HG03196 (cell line): ENCODE results near the gene RLN3.

Source experiments
- ATAC-seq: cut with Tn5 transposase; IDR thresholded peaks from one replicate; pipeline ENCODE4 v1.9.1; 2021; ENCODE audit not compliant: unreplicated experiment

Gene RLN3

DNA sequence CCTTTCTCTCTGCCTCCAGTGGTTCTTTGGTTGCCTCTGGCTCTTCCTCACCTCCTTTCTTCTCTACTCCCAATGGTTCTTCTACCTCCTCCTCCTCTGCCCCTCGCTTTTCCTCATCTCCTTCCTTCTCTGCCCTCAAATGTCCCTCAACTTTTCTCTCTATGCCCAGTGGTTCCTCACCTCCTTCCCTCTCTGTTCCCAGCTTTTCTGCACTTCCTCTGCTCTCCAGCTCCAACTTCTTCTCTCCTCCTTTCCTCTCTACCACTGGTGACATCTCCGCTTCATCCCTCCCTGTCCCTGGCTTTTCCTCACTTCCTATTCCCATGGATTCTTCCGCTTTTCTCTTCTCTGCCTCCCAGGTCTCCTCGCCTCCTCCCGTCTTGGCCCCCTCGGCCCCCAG, 26.2 kb downstream of the RLN3 start:
- no peak for ATAC-seq

DNA sequence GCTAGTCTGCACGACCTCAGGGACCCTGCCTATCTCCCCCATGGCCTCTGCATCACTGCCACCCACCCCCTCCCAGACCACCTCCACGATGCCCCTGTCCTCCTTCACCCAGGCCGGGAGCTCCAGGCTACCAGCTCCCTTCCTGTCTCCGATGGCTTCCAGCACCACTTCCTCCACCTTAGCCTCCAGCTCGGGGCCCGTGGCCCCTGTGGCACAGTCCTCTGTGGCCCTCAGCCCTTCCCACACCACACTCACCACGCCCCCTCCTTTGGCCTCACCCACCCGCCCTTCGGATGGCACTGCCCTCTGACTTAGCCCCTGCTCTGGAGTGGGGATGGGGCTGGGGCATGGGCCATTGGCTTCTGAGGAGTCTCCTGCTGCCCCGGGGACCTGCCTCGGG, 26.8 kb downstream of the RLN3 start:
- no peak for ATAC-seq

DNA sequence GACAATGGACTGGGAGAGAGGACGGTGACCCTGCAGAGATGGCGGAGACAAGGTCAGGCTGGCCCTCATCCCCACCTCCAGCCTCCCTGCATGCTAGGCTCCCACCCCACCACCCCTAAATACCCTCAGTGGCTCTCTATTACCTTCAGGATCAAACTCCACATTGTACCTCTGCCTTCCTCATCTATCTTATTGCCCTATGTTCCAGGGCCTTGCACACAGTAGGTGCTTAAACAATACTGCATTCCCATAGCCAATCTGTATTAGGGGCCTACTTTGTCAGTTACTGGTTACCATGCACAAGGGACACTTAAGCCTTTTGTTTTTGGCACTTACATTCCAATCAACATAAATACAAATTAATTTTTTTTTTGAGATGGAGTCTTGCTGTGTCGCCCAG, 27.4 kb downstream of the RLN3 start:
- no peak for ATAC-seq

DNA sequence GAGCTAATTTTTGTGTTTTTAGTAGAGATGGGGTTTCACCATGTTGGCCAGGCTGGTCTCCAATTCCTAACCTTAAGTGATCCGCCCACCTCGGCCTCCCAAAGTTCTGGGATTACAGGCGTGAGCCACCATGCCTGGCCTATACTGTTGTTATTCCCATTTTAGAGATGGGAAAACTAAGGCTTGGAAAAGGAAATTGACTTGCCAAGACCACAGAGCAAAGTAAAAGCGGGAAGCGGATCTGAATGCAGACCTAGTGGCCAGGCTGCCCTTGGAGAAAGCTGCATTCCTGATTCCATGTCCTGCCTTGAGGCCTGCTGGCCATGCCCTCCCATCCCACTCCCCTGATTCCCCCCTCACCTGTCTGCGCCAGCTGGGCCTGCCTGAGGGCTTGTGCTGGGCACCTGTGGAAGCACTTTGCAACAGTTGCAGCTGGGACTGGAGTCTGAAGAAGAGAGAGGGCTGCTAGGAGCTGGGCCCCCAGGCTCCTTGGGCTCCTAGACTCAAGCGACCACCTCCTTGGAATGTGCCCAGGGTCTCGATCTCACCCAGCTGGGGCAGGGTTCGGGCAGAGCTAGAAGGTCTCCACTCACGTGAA, 28.2 kb downstream of the RLN3 start:
- no peak for ATAC-seq

DNA sequence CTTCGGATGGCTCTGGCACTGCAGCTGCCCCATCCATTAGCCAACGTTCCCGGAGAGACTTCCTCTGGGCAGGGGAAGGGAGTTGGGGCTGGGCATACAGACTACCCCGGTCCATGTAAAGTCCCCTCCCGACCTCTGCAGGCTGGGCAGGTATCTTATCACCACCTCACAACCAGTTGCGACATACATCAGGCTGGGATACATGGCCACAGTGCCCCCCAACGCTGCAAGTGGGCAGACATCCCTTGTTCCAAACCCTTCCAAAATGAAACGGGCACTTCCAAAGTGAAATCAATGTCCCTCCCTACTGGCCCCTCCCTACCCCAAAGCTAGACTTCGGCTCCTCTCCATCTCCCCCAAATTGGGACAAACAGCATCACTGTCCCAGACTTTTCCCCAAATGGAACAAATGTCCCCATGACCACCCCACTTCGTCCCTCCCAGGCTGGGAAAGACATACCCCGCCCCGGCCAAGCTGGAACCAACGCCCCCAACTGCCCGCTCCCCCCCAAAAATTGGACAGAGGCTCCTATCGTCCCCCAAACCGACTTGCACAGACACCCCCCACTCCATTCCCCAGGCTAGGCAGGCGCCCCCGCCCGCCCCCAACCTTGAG, 28.9 kb downstream of the RLN3 start:
- ATAC-seq, result no peak

DNA sequence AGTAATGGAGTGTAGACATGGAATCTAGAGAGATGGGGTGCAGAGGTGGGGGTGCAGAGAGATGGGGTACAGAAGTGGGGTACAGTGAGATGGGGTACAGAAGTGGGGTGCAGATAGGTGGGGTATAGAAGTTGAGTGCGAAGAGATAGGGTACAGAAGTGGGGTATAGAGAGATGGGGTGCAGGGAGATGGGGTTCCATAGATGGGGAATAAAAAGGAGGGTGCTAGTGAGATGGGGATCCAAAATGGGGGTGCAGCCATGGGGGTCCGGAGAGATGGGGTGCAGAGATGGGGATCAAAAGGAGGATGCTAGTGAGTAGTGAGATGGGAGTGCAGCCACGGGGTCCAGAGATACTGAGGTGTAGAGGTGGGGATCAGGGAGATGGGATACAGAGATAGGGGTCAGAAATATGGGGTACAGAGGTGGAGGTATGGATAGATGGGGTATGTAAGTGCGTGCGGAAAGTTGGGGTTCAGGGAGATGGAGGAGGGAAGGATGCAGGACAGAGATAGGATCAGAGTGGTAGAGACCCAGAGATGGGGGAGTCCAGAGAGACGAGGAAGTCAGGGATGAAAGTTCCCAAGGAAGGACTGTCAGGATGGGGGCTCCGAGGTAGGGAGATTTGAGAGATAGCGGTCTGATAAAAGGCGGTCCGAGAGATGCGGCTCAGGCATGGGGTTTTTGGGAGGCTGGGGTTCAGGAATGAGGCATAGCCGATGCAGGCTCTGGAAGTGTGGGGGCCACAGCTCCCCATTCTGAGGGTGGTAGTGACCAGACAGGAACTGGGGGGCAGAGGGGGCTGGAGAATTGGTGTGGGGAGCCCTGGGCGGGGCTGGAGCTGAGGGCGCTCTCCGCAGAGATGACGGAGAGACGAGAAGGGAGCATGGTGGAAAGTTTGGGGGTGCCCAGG, 30.5 kb downstream of the RLN3 start:
- ATAC-seq, result no peak

DNA sequence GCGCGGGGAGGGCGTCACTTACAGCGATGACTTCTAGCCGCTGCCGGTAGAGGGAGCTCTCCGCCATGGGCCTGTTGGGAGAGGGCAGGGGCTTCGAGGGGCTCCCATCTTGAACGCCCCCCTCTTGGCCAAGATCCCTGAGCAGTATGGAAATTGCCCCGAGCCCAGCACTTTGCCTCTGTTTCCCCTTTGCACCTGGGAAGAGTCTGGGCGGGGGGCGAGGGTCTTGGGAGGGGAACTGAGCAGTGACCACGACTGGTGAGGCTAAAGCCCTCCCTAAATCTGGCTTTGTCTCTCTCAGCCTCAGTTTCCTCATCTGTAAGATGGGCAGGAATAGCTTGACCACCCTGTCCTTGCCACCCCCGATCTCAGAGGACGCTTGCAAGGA, 31.1 kb downstream of the RLN3 start:
- no peak for ATAC-seq

DNA sequence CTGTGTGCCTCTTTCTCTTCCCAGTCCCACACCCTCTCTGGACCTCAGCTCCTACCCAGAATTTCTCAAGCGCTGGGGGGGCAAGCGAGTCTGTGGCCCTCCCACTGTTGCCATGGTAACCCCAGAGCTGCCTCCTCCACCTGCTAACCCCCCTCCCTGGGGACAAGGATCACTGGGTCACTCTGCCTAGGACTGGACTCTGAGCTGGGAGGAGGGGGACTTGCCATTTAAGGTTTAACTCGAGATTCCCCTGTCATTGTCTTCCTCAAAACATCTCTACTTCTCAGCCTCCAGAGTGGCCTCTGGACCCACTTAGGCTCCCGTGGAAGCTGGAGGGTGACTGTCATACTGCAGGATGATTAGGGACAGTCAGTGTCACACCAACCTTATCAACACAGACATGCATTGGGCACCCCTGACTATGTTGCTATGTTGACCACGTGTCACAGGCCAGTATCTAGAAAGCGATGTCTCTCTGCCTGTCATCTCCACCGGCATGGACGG, 31.8 kb downstream of the RLN3 start:
- ATAC-seq, result no peak

DNA sequence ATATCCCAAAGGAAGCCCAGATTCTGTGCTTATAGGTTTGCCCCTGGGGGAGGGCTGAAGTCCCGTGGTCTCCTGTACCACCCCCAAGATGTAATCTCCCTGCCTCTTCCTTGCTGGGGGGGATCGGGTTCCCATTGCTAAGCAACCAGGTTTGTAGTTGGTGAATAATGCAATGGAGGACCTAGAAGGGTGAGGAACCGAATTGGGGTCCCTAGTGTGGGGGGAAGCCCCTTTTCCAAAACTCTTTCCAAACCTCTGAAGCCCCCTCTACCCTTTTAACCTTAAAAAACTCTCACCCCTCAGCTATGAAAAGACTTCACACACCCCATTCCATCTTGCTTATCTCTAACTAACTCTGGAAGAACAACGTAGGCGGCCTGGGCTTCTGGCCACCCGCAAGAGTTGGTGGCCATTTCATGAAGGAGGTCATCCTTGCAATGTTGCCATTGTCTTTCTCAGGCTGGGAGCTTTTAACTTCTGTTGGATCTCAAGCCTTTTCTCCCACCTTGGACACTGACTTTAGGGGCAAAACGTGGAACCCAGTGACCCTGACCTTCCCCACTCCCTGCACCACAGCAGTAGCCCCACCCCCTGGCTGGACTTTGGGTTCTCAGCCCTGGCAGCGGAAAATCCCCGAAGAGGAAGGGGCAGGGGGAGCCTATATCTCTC, 33.3 kb downstream of the RLN3 start:
- ATAC-seq, result no peak

DNA sequence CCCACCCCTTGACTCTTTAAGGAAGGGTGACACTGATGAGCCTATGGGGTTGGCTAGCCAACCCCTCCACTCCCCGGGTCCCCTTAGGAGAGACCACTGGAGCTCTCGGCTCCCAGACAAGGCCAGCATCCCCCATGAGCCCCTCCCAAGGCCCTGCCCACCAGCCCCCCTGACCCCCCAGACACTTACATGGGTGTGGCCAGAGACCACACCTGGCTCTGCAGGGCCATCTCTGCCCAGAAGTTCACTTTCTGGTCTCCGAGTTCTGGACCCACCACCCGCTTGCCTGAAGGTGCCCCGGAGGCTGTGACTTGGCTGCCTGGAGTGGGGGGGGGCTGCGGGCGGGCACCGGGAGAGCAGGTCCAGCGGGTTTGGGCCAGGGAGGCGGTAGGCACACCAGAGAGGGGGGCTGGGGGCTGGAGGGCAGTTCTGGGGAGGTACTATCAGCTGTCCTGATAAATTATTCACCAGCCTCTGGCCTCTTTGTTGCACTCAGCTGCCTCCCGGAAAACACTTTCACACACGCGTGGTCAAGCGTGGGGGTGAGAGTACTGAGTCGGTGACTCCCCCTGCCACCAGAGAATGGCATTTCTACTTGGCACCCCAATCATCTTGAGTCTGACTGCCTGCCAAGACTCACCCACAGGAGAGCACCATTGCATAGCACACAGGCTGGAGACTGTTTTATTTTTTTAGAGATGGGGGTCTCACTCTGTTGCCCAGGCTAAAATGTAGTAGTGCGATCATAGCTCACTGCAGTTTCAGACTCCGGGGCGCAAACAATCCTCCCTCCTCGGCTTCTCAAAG, 34.0 kb downstream of the RLN3 start, which contains the start of gene PALM3:
TSS of gene PALM3 (minus strand) at position 326 of the 807 bp plus-strand sequence. CDS start at position 230, 96 bp downstream.
- ATAC-seq, result no peak

DNA sequence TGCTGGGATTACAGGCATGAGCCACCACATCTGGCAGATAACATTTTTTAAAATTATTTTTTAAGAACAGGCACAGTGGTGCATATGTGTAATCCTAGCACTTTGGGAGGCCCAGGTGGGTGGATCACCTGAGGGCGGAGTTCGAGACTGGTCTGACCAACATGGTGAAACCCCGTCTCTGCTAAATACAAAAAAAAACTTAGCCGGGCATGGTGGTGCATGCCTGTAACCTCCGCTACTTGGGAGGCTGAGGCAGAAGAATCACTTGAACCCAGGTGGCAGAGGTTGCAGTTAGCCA, 34.6 kb downstream of the RLN3 start:
- ATAC-seq, result no peak

DNA sequence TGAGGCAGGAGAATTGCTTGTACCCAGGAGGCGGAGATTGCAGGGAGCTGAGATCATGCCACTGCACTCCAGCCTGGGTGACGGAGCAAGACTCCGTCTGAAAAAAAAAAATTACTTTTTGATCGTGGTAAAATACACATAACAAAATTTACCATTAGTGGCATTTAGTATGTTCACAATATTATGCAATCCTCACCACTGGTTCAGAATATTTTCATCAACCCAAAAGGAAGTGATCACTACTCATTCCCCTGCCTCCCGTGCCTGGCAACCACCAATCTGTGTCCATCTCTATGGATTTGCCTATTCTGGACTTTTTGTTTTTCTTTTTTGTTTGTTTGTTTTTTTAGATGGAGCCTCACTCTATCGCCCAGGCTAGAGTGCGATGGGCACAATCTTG, 35.2 kb downstream of the RLN3 start:
- ATAC-seq, result no peak

DNA sequence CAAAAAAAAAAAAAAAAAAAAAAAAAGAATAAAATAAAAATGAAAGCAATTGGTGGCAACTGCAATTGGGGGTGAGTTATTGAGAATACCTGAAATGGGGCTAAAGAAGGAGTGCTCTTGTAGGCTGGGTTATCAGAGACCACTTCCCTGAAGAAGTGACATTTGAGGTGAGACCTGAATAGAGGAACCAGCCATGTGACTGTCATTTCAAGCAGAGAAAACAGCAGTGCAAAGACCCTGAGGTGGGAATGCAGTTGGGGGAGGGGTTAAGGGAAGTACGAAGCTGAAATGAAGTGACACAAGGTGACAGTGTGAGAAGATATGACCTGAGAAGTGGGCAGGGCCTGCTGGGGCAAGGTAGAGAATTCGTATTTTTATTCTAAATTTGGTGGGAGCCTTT, 38.2 kb downstream of the RLN3 start:
- no peak for ATAC-seq

DNA sequence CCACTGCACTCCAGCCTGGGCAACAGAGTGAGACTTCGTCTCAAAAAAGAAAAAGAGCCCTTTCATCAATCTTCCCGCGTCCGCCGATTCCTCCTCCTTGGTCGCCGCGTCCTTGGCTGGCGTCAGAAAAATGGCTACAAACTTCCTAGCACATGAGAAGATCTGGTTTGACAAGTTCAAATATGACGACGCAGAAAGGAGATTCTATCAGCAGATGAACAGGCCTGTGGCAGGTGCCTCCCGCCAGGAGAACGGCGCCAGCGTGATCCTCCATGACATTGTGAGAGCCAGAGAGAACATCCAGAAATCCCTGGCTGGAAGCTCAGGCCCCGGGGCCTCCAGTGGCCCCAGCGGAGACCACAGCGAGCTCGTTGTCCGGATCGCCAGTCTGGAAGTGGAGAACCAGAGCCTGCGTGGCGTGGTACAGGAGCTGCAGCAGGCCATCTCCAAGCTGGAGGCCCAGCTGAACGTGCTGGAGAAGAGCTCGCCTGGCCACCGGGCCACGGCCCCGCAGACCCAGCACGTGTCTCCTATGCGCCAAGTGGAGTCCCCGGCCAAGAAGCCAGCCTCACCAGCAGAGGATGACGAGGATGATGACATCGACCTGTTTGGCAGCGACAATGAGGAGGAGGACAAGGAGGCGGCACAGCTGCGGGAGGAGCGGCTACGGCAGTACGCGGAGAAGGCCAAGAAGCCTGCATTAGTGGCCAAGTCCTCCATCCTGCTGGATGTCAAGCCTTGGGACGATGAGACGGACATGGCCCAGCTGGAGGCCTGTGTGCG, 42.5 kb downstream of the RLN3 start:
- ATAC-seq, result no peak

DNA sequence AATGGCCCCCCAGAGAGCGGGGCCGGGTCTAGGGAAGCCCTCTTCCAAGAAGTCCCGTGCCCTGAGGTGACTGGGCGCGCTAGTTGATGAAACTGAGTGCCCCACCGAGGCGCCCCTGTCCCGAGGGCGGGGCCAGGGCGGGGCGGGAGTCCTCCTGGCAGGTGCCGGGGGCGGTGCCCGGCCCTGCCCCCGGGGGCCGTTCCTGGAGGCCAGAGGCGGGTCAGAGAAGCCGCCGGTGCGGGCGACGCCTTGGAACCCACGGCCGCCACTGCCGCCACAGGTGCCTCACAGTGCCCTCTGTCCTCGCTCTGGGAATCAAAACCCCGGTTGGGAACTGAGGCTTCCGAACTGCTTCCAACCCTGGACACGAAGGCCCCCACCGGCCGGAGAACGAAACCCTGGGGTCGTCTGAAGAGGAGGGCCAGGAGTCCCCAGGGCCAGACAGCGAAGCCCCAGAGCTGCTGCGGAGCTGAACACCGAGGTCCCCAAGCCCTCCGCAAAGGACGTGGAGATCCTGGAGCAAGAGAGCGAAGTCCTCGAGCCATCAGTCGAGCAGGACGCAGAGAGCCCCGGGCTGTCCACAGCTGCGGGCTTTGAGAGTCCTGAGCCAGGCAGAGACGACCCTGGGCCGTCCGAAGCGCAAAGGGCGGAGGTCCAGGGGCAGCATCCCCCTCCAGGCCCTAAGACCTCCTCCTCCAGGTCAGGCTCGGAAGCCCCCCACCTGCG, 44.8 kb downstream of the RLN3 start, which contains the start of gene MISP3:
TSS of gene MISP3 (plus strand) at position 252 of the 726 bp plus-strand sequence. CDS start 524 bp downstream, outside the sequence.
- ATAC-seq, result peak; percentile 34

DNA sequence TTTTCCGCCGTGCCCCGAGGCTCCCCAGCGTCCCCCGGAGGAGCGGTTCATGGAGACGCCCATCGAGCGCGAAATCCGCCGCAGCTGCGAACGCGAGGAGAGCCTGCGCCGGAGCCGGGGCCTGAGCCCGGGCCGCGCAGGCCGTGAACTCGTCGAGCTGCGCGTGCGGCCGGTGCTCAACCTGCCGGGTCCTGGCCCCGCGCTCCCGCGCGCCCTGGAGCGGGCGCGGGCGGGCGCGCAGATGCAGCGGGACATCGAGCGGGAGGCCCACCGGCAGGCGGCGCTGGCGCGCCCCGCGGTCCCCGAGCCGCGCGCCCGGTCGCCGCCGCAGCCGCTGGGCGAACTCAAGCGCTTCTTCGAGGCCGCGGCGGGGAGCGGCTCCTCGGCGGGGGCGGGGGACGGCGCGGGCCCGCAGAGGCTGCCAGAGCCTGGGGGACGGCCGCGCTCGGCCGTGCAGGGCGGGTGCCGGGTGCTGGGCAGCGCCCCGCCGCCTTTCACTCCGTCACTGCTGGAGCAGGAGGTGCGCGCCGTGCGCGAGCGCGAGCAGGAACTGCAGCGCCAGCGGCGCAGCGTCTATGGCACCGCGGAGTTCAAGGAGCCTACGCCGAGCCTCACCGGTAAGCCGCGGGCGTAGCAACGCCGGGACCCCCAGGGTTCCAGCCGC, 45.4 kb downstream of the RLN3 start:
- ATAC-seq, result peak; percentile 52

DNA sequence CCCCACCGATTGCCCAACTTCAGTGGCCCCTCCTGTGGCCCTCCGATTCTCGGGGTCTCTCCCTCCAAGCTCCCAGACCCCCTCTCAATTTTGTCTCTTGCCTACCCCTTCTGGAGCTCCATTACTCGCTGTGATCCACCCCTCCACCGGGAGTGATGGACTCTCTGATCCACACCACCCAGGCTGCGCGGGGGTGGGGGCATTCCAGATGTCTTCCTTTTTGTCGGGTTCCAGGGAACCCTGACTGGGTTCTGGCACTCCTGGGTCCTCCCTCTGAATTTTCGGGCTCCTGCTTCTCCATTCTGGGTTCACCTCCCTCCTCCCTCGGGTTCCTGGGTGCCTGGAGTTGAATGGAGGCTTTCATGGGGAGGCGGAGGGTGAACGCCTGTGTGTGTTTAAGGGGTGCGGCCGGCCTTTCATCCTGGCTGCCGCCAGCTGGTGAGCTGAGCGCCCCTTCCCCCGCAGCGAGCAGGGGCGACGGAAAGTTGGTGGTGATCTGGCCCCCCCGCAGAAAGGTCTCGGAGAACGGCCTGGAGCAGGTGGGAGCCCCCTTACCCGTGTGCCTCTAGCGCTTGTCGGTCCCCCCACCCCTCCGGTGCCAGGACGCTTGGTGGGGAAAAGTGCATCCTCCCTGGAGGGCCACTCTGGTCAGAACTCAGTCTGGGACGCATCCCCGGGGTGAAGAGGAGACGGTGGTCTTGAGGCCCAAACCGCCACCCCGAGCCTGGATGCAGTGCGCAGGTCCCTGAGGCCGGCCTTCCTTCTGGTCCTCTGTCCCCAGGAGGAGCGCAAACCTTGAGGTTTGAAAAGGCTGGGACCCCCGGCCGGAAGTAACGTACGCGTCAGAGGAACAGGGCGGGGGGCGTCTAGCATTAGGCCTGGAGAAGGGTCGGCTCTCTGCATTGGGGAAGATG, 46.2 kb downstream of the RLN3 start:
- ATAC-seq, result no peak

DNA sequence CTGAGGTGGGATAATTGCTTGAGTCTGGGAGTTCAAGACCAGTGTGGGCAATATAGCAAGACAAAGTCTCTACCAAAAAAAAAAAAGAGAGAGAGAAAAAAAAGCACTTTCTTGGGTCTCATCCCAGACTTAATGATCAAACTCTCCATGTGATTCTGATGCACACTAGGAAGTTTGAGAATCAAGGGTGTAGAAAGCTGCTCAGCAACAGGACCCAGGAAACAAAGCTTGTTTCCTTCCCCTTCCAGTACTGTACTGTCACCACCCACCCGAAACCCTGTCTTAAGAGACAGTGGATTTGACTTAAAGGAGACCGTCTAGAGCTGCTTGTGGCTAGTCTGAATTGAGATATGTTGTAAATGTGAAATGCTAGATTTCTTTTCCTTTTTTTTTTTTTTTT, 50.5 kb downstream of the RLN3 start:
- no peak for ATAC-seq
